HUES64 (cell line): ENCODE measurements around the gene SLC1A1.

Source experiments
- H3K27ac ChIP-seq: 2 replicates; pipeline ENCODE4 v1.7.0; 2013; ENCODE audit warnings: low read depth, low read length, inconsistent platforms
- H3K27me3 ChIP-seq: 2 replicates; pipeline ENCODE4 v1.6.1; 2013; ENCODE audit warnings: mild to moderate bottlenecking, low read length; ENCODE audit not compliant: insufficient read depth
- H3K36me3 ChIP-seq: 2 replicates; pipeline ENCODE4 v1.6.1; 2013; ENCODE audit warnings: mild to moderate bottlenecking, low read length; ENCODE audit not compliant: insufficient read depth
- H3K4me1 ChIP-seq: 2 replicates; pipeline ENCODE4 v1.6.1; 2013; ENCODE audit warnings: mild to moderate bottlenecking, low read length, moderate library complexity; ENCODE audit not compliant: insufficient read depth
- H3K4me3 ChIP-seq: 2 replicates; pipeline ENCODE4 v1.5.1; 2013; ENCODE audit warnings: mild to moderate bottlenecking, low read length, moderate library complexity
- H3K9ac ChIP-seq: 2 replicates; pipeline ENCODE4 v1.6.1; 2013; ENCODE audit warnings: mild to moderate bottlenecking, low read depth, low read length
- H3K9me3 ChIP-seq: 2 replicates; pipeline ENCODE4 v1.6.1; 2013; ENCODE audit warnings: low read depth, low read length; ENCODE audit not compliant: insufficient read depth
- WGBS: fragments of 150-250, 120-280 bp; methylation state at CpG from one replicate; pipeline ENCODE4 v1.1.7; 2013; ENCODE audit warnings: missing lambda C conversion rate; 5-methylcytosine and 5-hydroxymethylcytosine counted together

The SLC1A1 gene

DNA sequence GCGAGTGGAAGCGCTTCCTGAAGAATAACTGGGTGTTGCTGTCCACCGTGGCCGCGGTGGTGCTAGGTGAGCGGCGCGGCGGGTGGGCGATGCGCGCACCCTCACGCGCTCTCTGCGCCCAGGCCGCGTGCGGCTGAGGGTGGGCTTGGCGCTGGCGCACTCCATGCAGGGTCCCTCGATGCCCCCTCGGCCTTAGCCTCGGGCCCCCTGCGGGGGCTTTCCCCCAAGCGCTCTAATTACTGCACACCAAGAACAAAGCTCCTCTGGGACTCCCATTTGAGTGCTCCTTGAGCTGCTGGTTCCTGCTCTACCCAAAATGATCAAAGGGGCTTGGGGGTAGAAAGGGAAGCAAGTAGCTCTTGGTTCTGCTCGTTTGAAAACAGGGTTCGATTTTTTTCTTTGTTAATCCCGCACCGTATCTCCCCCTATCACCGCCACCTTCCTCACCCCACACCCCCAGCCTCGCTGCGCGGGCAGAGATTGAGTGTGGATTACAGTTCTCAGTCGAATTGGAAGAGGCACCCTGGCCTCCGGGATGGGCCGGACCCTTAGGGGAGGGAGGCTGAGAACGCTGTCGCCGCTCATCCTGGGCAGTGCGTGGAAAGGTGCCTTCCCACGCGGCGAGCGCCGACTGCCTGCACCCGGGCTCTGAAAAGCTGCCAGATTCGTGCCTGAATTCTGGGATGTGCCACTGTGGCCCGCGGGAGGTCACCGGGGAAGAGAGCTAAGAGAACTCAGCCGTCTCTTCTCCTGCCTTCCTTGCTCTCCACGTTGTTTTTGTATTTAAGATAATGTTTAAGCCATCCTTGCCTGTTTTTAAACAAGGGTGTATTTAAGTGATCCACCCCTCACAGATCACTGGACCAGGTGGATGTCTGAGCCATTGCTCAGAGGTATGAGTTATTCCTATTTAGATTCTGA is 697 bp downstream of the SLC1A1 start:
- Histone ChIP-seq H3K9me3 (no peaks in the 10 kb centered on the region), H3K9ac (peak overlapping the region; percentile 50), H3K27ac (no peak overlapping the region; the same call in 1 of the 2 replicates), H3K27me3 (peaks cover 36% of the 10 kb centered on the region), H3K36me3 (no peaks in the 10 kb centered on the region), H3K4me1 (peaks cover 8% of the 10 kb centered on the region), H3K4me3 (peak overlapping the region; percentile 62)
- under 1% methylated on average over 46 of the region's 52 CpGs for WGBS

DNA sequence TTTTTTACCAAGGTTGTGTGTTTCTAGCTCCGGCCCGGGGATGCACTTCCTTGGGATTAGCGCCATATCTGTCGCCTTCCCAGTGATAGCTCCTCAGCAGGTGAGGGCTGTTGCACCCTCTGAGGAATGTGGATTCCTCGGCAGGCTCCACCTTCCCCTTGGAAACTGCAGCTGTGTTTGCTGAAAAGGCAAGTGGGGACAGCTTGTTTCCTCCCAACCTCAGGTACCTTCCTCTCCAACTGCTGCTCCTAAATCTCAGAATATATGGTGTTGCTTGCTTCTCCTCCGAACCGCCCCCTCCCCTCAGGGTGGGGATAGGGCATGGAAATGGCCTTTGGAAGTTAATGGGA is 1.3 kb downstream of the SLC1A1 start:
- Histone ChIP-seq H3K4me1 (peaks cover 8% of the 10 kb centered on the region), H3K9ac (peak overlapping the region; percentile 50), H3K27me3 (peaks cover 36% of the 10 kb centered on the region), H3K36me3 (no peaks in the 10 kb centered on the region), H3K27ac (peak overlapping the region; percentile 62; the same call in 1 of the 2 replicates), H3K4me3 (peak overlapping the region; percentile 62), H3K9me3 (no peaks in the 10 kb centered on the region)
- under 1% methylated on average over 5 of the region's 7 CpGs for WGBS

DNA sequence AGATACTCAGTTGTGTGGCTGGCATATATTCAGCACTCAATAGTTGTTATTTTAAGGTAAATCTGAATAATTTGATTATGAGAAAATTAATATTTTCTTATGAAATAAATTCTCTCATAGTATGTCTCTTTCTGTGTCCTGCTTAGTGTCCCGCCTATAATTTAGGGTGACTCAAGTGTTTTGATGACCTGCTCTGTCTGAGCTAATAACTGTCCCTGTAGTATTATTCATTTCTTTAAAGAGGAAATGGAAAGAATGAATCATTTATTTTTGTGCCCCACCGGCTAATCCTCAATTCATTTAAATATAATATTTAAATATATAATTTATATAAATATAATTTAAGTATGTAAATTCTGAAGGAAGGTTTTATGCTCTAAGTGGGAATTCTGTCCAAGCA is 4.1 kb downstream of the SLC1A1 start:
- no peaks in the 10 kb centered on the region for H3K36me3 ChIP-seq
- H3K9ac ChIP-seq = no peak overlapping the region
- no peak overlapping the region for H3K27ac ChIP-seq
- H3K27me3 ChIP-seq = peaks cover 25% of the 10 kb centered on the region
- H3K4me1 ChIP-seq = peaks cover 8% of the 10 kb centered on the region
- WGBS = 100% methylated on average over 1 of the region's 2 CpGs
- H3K4me3 ChIP-seq = no peak overlapping the region
- no peaks in the 10 kb centered on the region for H3K9me3 ChIP-seq

DNA sequence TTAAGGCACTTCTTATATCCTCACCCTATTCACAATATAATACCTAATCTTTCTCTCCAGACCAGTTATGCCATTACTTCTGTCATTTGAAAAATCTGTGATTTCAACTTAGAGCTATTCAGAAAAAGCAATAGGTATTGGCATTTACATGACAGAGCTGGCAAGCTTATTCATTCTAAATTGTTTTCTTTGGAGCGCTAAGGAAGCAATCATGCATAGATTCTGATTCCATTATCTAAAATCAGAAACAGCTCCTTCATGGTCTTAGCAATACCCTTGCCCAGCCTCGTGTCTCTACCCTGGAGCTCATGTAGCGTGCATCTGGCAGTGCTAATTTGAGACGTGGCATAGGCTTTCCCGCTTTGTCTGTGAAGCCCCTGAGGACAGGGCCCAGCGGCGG is 4.5 kb downstream of the SLC1A1 start:
- H3K27ac ChIP-seq = no peak overlapping the region
- H3K9ac ChIP-seq = no peak overlapping the region
- WGBS = 90% methylated on average over 7 of the region's 7 CpGs
- H3K9me3 ChIP-seq = no peaks in the 10 kb centered on the region
- H3K4me1 ChIP-seq = peaks cover 8% of the 10 kb centered on the region
- H3K4me3 ChIP-seq = no peak overlapping the region
- no peaks in the 10 kb centered on the region for H3K36me3 ChIP-seq
- H3K27me3 ChIP-seq = peaks cover 20% of the 10 kb centered on the region

DNA sequence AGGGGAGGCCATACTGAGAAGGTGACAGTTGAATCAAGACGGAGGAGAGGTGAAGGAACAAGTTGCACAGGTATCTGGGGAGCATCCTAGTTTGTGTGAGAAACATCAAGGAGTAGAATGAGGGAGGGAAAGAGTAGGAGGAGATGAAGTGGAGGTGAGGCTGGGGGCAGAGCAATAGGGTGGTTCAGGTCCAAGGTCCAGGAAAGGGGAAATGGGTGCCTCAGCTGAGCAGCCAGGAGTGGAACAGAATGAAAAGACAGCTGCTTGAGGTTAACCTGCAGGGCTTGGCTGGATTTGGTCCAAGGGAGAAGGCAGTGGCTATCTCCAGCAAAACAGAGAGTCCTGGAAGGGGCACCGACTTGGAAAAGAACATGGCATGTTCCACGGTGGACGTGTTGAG is 5.3 kb downstream of the SLC1A1 start:
- H3K4me1 ChIP-seq = peaks cover 8% of the 10 kb centered on the region
- H3K36me3 ChIP-seq = no peaks in the 10 kb centered on the region
- H3K27ac ChIP-seq = no peak overlapping the region
- no peak overlapping the region for H3K4me3 ChIP-seq
- peaks cover 13% of the 10 kb centered on the region for H3K27me3 ChIP-seq
- 94% methylated on average over 4 of the region's 4 CpGs for WGBS
- no peaks in the 10 kb centered on the region for H3K9me3 ChIP-seq
- H3K9ac ChIP-seq = no peak overlapping the region

DNA sequence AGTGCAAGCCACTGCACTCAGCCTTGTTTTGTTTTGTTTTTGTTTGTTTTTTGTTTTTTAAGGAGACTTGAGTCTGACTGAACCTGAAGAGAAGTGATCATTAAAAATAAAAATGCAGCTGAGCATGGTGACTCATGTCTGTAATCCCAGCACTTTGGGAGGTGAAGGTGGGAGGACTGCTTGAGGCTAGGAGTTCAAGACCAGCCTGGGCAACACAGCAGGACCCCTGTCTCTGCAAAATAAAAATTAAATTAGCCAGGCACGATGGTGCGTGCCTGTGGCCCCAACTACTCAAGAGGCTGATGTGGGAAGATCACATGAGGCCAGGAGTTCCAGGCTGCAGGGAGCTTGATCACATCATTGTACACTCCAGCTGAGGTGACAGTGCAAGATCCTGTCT is 6.2 kb downstream of the SLC1A1 start:
- H3K36me3 ChIP-seq = no peaks in the 10 kb centered on the region
- H3K4me3 ChIP-seq = no peak overlapping the region
- WGBS = 91% methylated on average over 2 of the region's 2 CpGs
- H3K9ac ChIP-seq = no peak overlapping the region
- H3K9me3 ChIP-seq = no peaks in the 10 kb centered on the region
- peaks cover 3% of the 10 kb centered on the region; the same call in 1 of the 2 replicates for H3K27me3 ChIP-seq
- peaks cover 8% of the 10 kb centered on the region for H3K4me1 ChIP-seq
- H3K27ac ChIP-seq = no peak overlapping the region

DNA sequence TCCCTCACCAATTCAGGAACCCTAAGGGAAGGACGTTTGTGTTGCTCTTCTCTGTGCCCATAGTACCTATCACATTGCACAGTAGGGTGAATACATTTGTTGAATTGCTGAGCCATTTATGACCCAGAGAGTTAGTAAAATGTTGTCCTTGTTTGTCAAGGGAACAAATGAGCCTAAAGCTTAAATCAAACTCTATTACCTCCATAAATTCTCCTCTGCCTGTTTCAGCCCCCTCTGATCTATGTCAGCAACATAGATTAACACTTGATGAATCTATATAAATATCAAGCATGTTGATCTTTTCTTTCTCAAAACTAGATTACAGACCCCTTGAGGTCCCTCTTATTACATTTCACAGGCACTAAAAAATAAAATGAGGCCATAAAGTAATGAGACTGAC is 7.1 kb downstream of the SLC1A1 start:
- Histone ChIP-seq H3K4me3 (no peak overlapping the region), H3K36me3 (no peaks in the 10 kb centered on the region), H3K27ac (no peak overlapping the region), H3K27me3 (no peaks in the 10 kb centered on the region; the same call in 1 of the 2 replicates), H3K9me3 (no peaks in the 10 kb centered on the region), H3K9ac (no peak overlapping the region), H3K4me1 (peaks cover under 1% of the 10 kb centered on the region; the same call in 1 of the 2 replicates)
- WGBS = no CpG with 5 or more reads among the region's 1 CpG

DNA sequence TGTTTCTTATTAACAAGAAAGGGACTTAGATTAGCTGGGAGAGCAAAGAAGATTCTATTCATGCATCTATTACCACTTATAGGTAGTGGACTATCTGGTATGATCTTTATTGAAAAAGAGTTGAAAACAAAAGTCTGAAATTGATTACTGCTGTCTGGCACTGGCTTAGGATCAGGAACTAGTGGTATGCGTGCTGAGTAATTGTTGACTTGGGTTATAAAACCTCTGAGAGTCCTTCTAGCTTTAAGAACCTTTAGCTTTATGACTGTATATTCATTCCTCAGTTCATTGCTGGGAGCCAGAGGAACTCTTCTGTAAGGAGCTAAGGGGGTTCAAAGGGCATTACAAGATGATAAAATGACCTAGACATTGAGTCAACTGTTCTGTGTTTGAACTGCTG is 7.6 kb downstream of the SLC1A1 start:
- Histone ChIP-seq H3K27me3 (no peaks in the 10 kb centered on the region; the same call in 1 of the 2 replicates), H3K4me1 (no peaks in the 10 kb centered on the region), H3K9me3 (no peaks in the 10 kb centered on the region), H3K4me3 (no peak overlapping the region), H3K36me3 (no peaks in the 10 kb centered on the region), H3K9ac (no peak overlapping the region), H3K27ac (no peak overlapping the region)
- 32% methylated on average over 1 of the region's 1 CpG for WGBS

DNA sequence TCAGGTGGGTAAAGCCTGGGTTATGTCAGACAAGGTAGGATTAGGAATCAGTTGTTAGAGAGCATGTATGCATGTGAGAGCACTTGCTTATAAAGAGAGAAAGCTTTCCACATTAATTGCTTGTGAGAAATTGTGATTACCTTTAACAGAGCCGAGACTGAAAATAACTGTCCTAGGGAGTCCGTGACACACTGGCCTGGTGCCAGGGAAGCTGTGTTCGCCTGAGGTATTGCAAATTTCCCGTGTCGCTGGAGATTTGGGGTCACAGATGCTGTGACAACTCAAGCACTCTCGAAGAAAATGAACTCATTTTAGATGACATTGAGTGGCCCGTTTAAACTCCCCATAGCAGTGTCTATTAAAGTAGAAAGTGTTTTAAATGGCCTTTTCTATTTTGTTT is 9.6 kb downstream of the SLC1A1 start:
- H3K27ac ChIP-seq = no peak overlapping the region
- H3K9me3 ChIP-seq = no peaks in the 10 kb centered on the region
- no peaks in the 10 kb centered on the region for H3K4me1 ChIP-seq
- no peak overlapping the region for H3K9ac ChIP-seq
- H3K36me3 ChIP-seq = no peaks in the 10 kb centered on the region
- no peak overlapping the region for H3K4me3 ChIP-seq
- H3K27me3 ChIP-seq = no peaks in the 10 kb centered on the region
- 91% methylated on average over 7 of the region's 7 CpGs for WGBS

DNA sequence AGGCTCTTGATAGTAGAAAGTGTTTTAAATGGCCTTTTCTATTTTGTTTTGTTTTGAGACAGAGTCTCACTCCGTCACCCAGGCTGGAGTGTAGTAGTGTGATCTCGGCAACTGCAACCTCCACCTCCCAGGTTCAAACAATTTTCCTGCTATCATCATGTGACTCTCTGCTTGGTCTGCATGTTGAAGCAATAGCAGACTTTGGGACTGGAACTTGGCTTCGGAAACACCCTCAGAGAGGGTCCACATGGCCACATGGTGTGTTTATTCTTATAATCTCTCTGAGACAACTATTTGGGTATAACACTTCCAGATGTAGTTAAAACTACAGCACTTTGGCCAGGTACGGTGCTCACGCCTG is 10.9 kb downstream of the SLC1A1 start:
- Histone ChIP-seq H3K27me3 (no peaks in the 10 kb centered on the region), H3K36me3 (no peaks in the 10 kb centered on the region), H3K4me1 (no peaks in the 10 kb centered on the region), H3K27ac (no peak overlapping the region), H3K9me3 (no peaks in the 10 kb centered on the region), H3K9ac (no peak overlapping the region), H3K4me3 (no peak overlapping the region)
- 94% methylated on average over 5 of the region's 5 CpGs for WGBS

DNA sequence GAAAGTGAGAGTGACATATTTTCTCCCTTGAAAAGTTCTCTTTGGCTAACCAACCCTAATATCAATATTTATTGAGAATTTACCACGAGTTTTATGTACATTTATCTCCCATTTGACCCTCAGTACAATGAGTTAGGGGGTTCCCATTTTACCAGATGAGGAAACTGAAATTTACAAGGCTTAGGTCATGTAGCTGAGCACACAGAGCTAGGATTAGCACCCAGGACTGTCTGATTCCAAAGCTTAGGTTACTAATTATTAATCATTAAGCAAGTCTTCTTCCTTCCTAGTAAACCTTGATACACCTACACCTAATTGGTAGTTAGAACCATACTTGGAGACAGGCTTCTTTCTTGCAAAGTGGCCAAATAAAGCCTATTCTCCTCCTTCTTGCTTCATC is 12.2 kb downstream of the SLC1A1 start:
- Histone ChIP-seq H3K9me3 (no peaks in the 10 kb centered on the region), H3K27ac (no peak overlapping the region), H3K9ac (no peak overlapping the region), H3K4me3 (no peak overlapping the region), H3K27me3 (no peaks in the 10 kb centered on the region), H3K4me1 (no peaks in the 10 kb centered on the region), H3K36me3 (no peaks in the 10 kb centered on the region)
- no CpG with 5 or more reads among the region's 1 CpG for WGBS
